ENCODE data around the gene PALM3. TPM values are rescaled to one million over a fixed set of nuclear protein-coding genes. Genes with fewer than 3 reads are reported as not detected.
A peak's percentile ranks its signal among the peaks of the same experiment; 100 is the strongest.

PALM3 gene
- total RNA-seq, 3 donors from 2014 or later (not counting 1 experiment from before 2014, with no cell fraction given): not detected

GRCh38 chr19:14031719-14032480 is 30.0 kb downstream of the PALM3 start, which contains the start of gene IL27RA:
Gene IL27RA, plus strand, starts transcription at chr19:14031762. Its CDS starts 111 bp downstream, at chr19:14031873.
- Mint-ChIP-seq H3K4me1 (peaks cover 23 to 51% of the 10 kb centered on the region in 2 donors), H3K4me3 (peak within 1 kb of the TSS; percentile 95), H3K27ac (peak within 1 kb of the TSS; percentile 92 to 93), H3K36me3 (no peaks in the 10 kb centered on the region), H3K27me3 (ENCODE audit: low read depth in 2 of 2) (no peaks in the 10 kb centered on the region), H3K9me3 (no peaks in the 10 kb centered on the region)
- peaks cover 40% of the 10 kb centered on the region for H3K4me1 ChIP-seq (ENCODE audit: control insufficient read depth, insufficient read depth, low read length)
- peak; percentile 79 to 90 (median 80) for ATAC-seq
- H3K27ac ChIP-seq (ENCODE audit: low read length): peak within 1 kb of the TSS; percentile 99
- DNase-seq: peak; percentile 77 to 90
- under 1% methylated on average over 61 of the region's 63 CpGs for WGBS (ENCODE audit: insufficient coverage)
- peak; percentile 54 for TF ChIP-seq CTCF (IDR thresholded peaks at IDR 0.05)
- intact Hi-C loops (cut with micrococcal nuclease): loop anchor here (1.0 to 5.0 kb wide), 4 partner anchors 45 to 151 kb away; partner anchors contain the start of gene DCAF15
- no peaks in the 10 kb centered on the region for H3K27me3 ChIP-seq (ENCODE audit: control insufficient read depth, insufficient read depth, low read length)
- H3K36me3 ChIP-seq (ENCODE audit: control insufficient read depth, insufficient read depth, low read length): peaks cover 4% of the 10 kb centered on the region
- H3K4me3 ChIP-seq (ENCODE audit: low read length): peak within 1 kb of the TSS; percentile 96
- H3K9me3 ChIP-seq (ENCODE audit: control insufficient read depth, insufficient read depth, low read length): no peaks in the 10 kb centered on the region

DNA sequence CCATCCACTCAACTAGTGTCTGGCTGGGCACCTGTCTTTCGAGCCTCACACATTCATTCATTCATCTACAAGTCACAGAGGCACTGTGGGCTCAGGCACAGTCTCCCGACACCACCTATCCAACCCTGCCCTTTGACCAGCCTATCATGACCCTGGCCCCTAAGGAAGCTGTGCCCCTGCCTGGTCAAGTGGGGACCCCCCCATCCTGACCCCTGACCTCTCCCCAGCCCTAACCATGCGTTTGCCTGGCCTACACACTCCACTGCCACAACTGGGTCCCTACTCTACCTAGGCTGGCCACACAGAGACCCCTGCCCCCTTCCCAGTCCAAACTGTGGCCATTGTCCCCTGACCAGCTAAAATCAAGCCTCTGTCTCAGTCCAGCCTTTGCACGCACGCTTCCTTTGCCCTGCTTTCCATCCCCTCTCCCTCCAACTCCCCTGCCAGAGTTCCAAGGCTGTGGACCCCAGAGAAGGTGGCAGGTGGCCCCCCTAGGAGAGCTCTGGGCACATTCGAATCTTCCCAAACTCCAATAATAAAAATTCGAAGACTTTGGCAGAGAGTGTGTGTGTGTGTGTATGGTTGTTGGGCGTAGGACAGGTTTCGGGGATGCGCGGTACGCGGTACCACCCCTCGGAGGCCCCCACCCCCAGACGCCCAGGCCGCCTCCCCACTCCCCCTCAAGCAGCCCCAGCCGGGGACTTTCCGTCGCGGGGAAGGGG is 30.7 kb downstream of the PALM3 start:
- peak overlapping the region; percentile 96 for H3K4me3 ChIP-seq (ENCODE audit: low read length)

DNA sequence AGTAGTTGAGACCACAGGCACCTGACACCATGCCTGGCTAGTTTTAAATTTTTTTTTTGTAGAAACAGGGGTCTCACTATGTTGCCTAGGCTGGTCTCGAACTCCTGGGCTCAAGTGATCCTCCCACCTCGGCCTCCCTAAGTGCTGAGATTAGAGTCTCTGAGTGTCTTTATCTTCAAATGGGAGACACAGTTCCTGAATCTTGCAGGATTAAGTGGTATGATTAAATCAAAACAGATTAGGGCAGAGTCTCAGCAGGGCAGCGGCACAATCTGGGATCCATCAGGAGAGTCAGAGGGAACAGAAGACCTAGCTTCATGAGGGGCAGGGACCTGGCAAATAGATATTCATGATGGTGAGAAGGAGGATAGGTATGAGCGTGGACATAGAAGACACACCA is 33.0 kb downstream of the PALM3 start:
- ATAC-seq (no peak), DNase-seq (no peak)
- Histone ChIP-seq H3K27me3 (ENCODE audit: control insufficient read depth, insufficient read depth, low read length) (no peaks in the 10 kb centered on the region), H3K36me3 (ENCODE audit: control insufficient read depth, insufficient read depth, low read length) (no peaks in the 10 kb centered on the region), H3K4me1 (ENCODE audit: control insufficient read depth, insufficient read depth, low read length) (peaks cover 31% of the 10 kb centered on the region), H3K9me3 (ENCODE audit: control insufficient read depth, insufficient read depth, low read length) (no peaks in the 10 kb centered on the region), H3K27ac (ENCODE audit: low read length) (no peak overlapping the region), H3K4me3 (ENCODE audit: low read length) (no peak overlapping the region)
- TF ChIP-seq CTCF (IDR thresholded peaks at IDR 0.05): no peak
- H3K9me3 Mint-ChIP-seq: no peaks in the 10 kb centered on the region
- H3K4me3 Mint-ChIP-seq: no peak overlapping the region
- no peaks in the 10 kb centered on the region for H3K36me3 Mint-ChIP-seq
- intact Hi-C loops (cut with micrococcal nuclease): no loop called here
- 84% methylated on average over 4 of the region's 4 CpGs for WGBS (ENCODE audit: insufficient coverage)
- H3K4me1 Mint-ChIP-seq: peaks cover 13 to 39% of the 10 kb centered on the region in 2 donors
- H3K27me3 Mint-ChIP-seq (ENCODE audit: low read depth in 2 of 2): no peaks in the 10 kb centered on the region
- peak overlapping the region; percentile 11 to 51 for H3K27ac Mint-ChIP-seq

More for the DNA sequence above, 30.7 kb downstream of the PALM3 start:
- Histone ChIP-seq H3K9me3 (ENCODE audit: control insufficient read depth, insufficient read depth, low read length) (no peaks in the 10 kb centered on the region), H3K36me3 (ENCODE audit: control insufficient read depth, insufficient read depth, low read length) (peaks cover 3% of the 10 kb centered on the region), H3K27ac (ENCODE audit: low read length) (peak overlapping the region; percentile 99), H3K27me3 (ENCODE audit: control insufficient read depth, insufficient read depth, low read length) (no peaks in the 10 kb centered on the region), H3K4me1 (ENCODE audit: control insufficient read depth, insufficient read depth, low read length) (peaks cover 40% of the 10 kb centered on the region)
- TF ChIP-seq CTCF (IDR thresholded peaks at IDR 0.05): no peak
- H3K27ac Mint-ChIP-seq: peak overlapping the region; percentile 92 to 93
- no peaks in the 10 kb centered on the region for H3K9me3 Mint-ChIP-seq
- peaks cover 20 to 48% of the 10 kb centered on the region in 2 donors for H3K4me1 Mint-ChIP-seq
- H3K36me3 Mint-ChIP-seq: no peaks in the 10 kb centered on the region
- H3K27me3 Mint-ChIP-seq (ENCODE audit: low read depth in 2 of 2): no peaks in the 10 kb centered on the region
- H3K4me3 Mint-ChIP-seq: peak overlapping the region; percentile 95
- intact Hi-C loops (cut with micrococcal nuclease): loop anchor here (5.0 kb wide), 1 partner anchor 44 kb away; no protein-coding TSS in a partner anchor
- 25% methylated on average over 12 of the region's 20 CpGs for WGBS (ENCODE audit: insufficient coverage)
- DNase-seq (peak in 1 of 2 donors; percentile 29), ATAC-seq (no peak)

Data from natural killer cell (primary cell).